ENCODE data around the gene GLIS1.

GLIS1 gene

GRCh38 chr1:53629101-53629691, 109.8 kb downstream of the GLIS1 start:
- DNase-seq: no peak

GRCh38 chr1:53628286-53628955, 110.5 kb downstream of the GLIS1 start:
- no peak for DNase-seq

- DNase-seq: no peak
These were observed 111.3 kb downstream of the GLIS1 start for GRCh38 chr1:53627666-53628065.

- no peak for DNase-seq
These were observed 111.9 kb downstream of the GLIS1 start for GRCh38 chr1:53627031-53627430.

- no peak for DNase-seq
These were observed 112.3 kb downstream of the GLIS1 start for GRCh38 chr1:53626616-53627015.

GRCh38 chr1:53625766-53626520, 113.0 kb downstream of the GLIS1 start:
- DNase-seq: no peak

GRCh38 chr1:53625049-53625448, 113.9 kb downstream of the GLIS1 start:
- DNase-seq: no peak

GRCh38 chr1:53622531-53622930, 116.4 kb downstream of the GLIS1 start:
- no peak for DNase-seq

- DNase-seq: no peak
These were observed 117.8 kb downstream of the GLIS1 start for GRCh38 chr1:53621144-53621543.

- no peak for DNase-seq
These were observed 118.7 kb downstream of the GLIS1 start for GRCh38 chr1:53620061-53620855.

GRCh38 chr1:53619367-53620060, 119.5 kb downstream of the GLIS1 start:
- DNase-seq: no peak

GRCh38 chr1:53618500-53619366, 120.2 kb downstream of the GLIS1 start:
- DNase-seq: no peak

- DNase-seq: no peak
These were observed 121.0 kb downstream of the GLIS1 start for GRCh38 chr1:53617851-53618499.

GRCh38 chr1:53617382-53617781, 121.6 kb downstream of the GLIS1 start:
- DNase-seq: no peak

- no peak for DNase-seq
These were observed 122.0 kb downstream of the GLIS1 start for GRCh38 chr1:53616927-53617326.

- no peak for DNase-seq
These were observed 122.5 kb downstream of the GLIS1 start for GRCh38 chr1:53616511-53616910.

- no peak for DNase-seq
These were observed 123.9 kb downstream of the GLIS1 start for GRCh38 chr1:53615101-53615500.

- DNase-seq: no peak
These were observed 124.5 kb downstream of the GLIS1 start for GRCh38 chr1:53614231-53615021.

- no peak for DNase-seq
These were observed 130.3 kb downstream of the GLIS1 start for GRCh38 chr1:53608676-53609075.

GRCh38 chr1:53608071-53608470, 130.9 kb downstream of the GLIS1 start:
- DNase-seq: no peak

Measured in activated T-cell treated with anti-CD3 and anti-CD28 coated beads for 4 hours (primary cell).